SU-DHL-6 (cell line): ENCODE data around the gene WASHC3.
"Not testable (repeated sequence)": the region's sequence is repeated elsewhere in the genome, so short reads cannot be mapped to it uniquely, and the experiment has no call there.

ENCODE experiments used
- EZH2phosphoT487 ChIP-seq: fragments of 200-600 bp; sonication (generic), shearing (Covaris generic); conservative IDR thresholded peaks from 2 replicates; pipeline ENCODE4 v1.6.1; 2018; ENCODE audit warnings: mild to moderate bottlenecking, antibody characterized with exemption, low read length, moderate library complexity, mixed read lengths
- TF ChIP-seq, protein P1 (sequence below): fragments of 200-600 bp; sonication (generic); IDR thresholded peaks from one replicate; pipeline ENCODE4 v1.5.1; 2017; ENCODE audit warnings: antibody characterized with exemption, mild to moderate bottlenecking, low read length, moderate library complexity; ENCODE audit not compliant: insufficient read depth, poor library complexity, severe bottlenecking

DNA sequence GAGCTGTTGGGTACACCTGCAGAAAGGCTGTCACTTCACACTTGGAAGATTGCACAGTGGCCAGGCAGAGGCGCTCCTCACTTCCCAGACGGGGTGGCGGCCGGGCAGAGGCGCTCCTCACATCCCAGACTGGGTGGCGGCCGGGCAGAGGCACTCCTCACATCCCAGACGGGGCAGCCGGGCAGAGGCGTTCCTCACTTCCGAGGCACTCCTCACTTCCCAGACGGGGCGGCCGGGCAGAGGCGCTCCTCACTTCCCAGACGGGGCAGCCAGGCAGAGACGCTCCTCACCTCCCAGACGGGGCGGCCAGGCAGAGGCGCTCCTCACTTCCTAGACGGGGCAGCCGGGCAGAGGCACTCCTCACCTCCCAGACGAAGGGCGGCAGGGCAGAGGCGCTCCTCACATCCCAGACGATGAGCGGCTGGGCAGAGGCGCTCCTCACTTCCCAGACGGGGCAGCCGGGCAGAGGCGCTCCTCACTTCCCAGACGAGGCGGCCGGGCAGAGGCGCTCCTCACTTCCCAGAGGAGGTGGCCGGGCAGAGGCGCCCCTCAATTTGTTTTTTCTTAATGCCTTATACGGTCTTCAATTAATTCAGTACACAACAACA lies 27.5 kb upstream of the WASHC3 start:
- not testable (repeated sequence) for TF ChIP-seq EZH2phosphoT487
- TF ChIP-seq, protein P1, sequence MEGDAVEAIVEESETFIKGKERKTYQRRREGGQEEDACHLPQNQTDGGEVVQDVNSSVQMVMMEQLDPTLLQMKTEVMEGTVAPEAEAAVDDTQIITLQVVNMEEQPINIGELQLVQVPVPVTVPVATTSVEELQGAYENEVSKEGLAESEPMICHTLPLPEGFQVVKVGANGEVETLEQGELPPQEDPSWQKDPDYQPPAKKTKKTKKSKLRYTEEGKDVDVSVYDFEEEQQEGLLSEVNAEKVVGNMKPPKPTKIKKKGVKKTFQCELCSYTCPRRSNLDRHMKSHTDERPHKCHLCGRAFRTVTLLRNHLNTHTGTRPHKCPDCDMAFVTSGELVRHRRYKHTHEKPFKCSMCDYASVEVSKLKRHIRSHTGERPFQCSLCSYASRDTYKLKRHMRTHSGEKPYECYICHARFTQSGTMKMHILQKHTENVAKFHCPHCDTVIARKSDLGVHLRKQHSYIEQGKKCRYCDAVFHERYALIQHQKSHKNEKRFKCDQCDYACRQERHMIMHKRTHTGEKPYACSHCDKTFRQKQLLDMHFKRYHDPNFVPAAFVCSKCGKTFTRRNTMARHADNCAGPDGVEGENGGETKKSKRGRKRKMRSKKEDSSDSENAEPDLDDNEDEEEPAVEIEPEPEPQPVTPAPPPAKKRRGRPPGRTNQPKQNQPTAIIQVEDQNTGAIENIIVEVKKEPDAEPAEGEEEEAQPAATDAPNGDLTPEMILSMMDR = not testable (repeated sequence)
